ENCODE measurements around the gene GSAP. TPM values are rescaled to one million over a fixed set of nuclear protein-coding genes. Genes with fewer than 3 reads are reported as not detected.

The GSAP gene
- total and polyA plus RNA-seq, 9 donors = 4.0 to 19.4 (median 11.2) TPM

DNA sequence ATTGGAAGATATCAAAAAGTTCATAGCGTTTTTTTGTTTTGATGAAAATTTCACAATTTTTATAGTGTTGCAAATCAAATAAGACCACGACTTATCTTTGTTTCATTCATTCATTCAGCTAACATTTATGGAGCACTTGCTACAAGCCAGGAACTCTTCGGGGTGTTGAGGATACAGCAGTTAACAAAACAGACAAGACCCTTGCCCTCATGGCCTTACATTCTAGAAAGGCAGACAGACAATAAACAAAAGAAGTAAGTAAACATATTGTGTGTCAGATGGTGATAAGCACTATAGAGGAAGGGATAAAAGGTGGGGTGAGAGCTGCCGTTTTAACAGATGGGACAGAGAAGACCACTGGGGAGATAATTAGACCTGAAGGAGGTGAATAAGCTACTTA, 41.6 kb upstream of the GSAP start:
- WGBS, 3 donors = 53 to 59% (median 55%) methylated on average over 4 of the region's 4 CpGs
- H3K36me3 ChIP-seq = no peaks in the 10 kb centered on the region
- intact Hi-C loops (cut with DNase I) = no loop called here
- no peaks in the 10 kb centered on the region for H3K27me3 ChIP-seq
- H3K27ac ChIP-seq = no peak overlapping the region
- H3K4me1 ChIP-seq (ENCODE audit: insufficient read depth) = no peaks in the 10 kb centered on the region
- no peak overlapping the region for H3K4me3 ChIP-seq
- H3K9me3 ChIP-seq = no peaks in the 10 kb centered on the region
- TF ChIP-seq POLR2A (IDR thresholded peaks at IDR 0.05) = no peak
- TF ChIP-seq CTCF (IDR thresholded peaks at IDR 0.05) = no peak
- no peak for TF ChIP-seq EP300 (IDR thresholded peaks at IDR 0.05)
- no peak for DNase-seq

GRCh38 chr7:77456696-77457095, 40.5 kb upstream of the GSAP start:
- H3K4me3 ChIP-seq = no peak overlapping the region
- DNase-seq = no peak
- H3K36me3 ChIP-seq = no peaks in the 10 kb centered on the region
- H3K9me3 ChIP-seq = no peaks in the 10 kb centered on the region
- H3K27me3 ChIP-seq = no peaks in the 10 kb centered on the region
- no peak overlapping the region for H3K27ac ChIP-seq
- H3K4me1 ChIP-seq (ENCODE audit: insufficient read depth) = no peaks in the 10 kb centered on the region
- intact Hi-C loops (cut with DNase I) = no loop called here
- TF ChIP-seq EP300 (IDR thresholded peaks at IDR 0.05) (no peak), CTCF (IDR thresholded peaks at IDR 0.05) (no peak), POLR2A (IDR thresholded peaks at IDR 0.05) (no peak)
- 18 to 29% (median 28%) methylated on average over 4 of the region's 4 CpGs for WGBS, 3 donors

DNA sequence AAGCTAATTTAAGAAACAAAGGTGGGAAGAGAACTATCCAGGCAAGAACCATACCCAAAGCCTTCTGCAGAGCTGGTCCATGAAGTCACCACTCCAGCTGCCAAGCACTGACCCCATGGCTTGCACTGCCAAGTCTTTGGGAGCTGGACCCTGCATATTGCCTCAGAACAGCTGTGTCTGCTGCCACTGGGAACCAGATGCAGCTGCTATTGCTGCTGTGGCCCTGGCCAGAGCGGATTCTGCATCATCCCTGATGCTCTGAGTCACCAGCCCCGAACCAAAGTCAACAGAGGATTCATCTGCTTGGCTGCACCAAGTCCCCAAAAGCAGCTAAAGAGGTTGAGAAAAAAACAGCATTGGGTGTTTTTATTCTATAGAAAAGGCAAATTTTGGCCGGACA, 39.2 kb upstream of the GSAP start:
- no peaks in the 10 kb centered on the region for H3K9me3 ChIP-seq
- no peak overlapping the region for H3K27ac ChIP-seq
- no peaks in the 10 kb centered on the region for H3K27me3 ChIP-seq
- H3K36me3 ChIP-seq = no peaks in the 10 kb centered on the region
- intact Hi-C loops (cut with DNase I) = no loop called here
- no peaks in the 10 kb centered on the region for H3K4me1 ChIP-seq (ENCODE audit: insufficient read depth)
- no peak overlapping the region for H3K4me3 ChIP-seq
- WGBS, 3 donors = 82 to 88% (median 83%) methylated on average over 3 of the region's 3 CpGs
- TF ChIP-seq CTCF (IDR thresholded peaks at IDR 0.05) (no peak), EP300 (IDR thresholded peaks at IDR 0.05) (no peak), POLR2A (IDR thresholded peaks at IDR 0.05) (no peak)
- no peak for DNase-seq

DNA sequence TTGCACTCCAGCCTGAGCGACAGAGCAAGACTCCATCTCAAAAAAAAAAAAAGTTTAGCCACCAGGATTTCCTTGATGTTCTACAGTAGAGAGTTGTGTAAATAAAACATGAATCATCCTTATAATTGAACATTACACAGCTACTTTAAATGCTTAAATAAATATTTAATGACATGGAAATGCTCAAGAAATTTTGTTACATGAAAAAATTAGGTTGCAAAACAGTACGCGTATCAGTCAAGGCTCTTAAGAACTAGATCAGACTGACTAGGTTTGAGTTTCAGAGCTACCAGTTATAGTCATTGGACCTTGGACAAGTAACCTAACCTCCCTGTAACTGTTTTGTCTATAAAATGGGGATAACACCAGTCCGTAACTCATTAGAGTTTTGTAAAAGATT, 38.7 kb upstream of the GSAP start:
- H3K36me3 ChIP-seq = no peaks in the 10 kb centered on the region

More for the DNA sequence above, 38.7 kb upstream of the GSAP start:
- Histone ChIP-seq H3K4me1 (ENCODE audit: insufficient read depth) (no peaks in the 10 kb centered on the region), H3K27ac (no peak overlapping the region), H3K4me3 (no peak overlapping the region), H3K9me3 (no peaks in the 10 kb centered on the region), H3K27me3 (no peaks in the 10 kb centered on the region)
- DNase-seq = no peak
- intact Hi-C loops (cut with DNase I) = no loop called here
- TF ChIP-seq POLR2A (IDR thresholded peaks at IDR 0.05) = no peak
- no peak for TF ChIP-seq CTCF (IDR thresholded peaks at IDR 0.05)
- TF ChIP-seq EP300 (IDR thresholded peaks at IDR 0.05) = no peak
- 87 to 97% (median 91%) methylated on average over 4 of the region's 4 CpGs for WGBS, 3 donors

All from ovary (tissue), 9 donors.